IMR-90 (cell line): ENCODE results near the gene SIGLEC12.

Source experiments
- ELK1 ChIP-seq: fragments of 150-350 bp; IDR thresholded peaks from 2 replicates; pipeline ENCODE4 v1.6.1; 2016; ENCODE audit warnings: low read depth, mild to moderate bottlenecking, low read length, moderate library complexity, borderline replicate concordance
- FOS ChIP-seq: fragments of 150-350 bp; IDR thresholded peaks from 2 replicates; pipeline ENCODE4 v1.6.1; 2016; ENCODE audit warnings: low read depth, low read length

- TF ChIP-seq ELK1 = no peak
- no peak for TF ChIP-seq FOS
These were observed 12.4 kb upstream of the SIGLEC12 start for GRCh38 chr19:51513968-51514367.
